Left ventricle myocardium superior (tissue), 1 donor: ENCODE results near the gene WNK2. TPM values are rescaled to one million over a fixed set of nuclear protein-coding genes. Genes with fewer than 3 reads are reported as not detected.
"Not testable (repeated sequence)": the region's sequence is repeated elsewhere in the genome, so short reads cannot be mapped to it uniquely, and the experiment has no call there.

Experiments used
- ATAC-seq: fragments of 200-7000 bp; cut with Tn5 transposase; one replicate; pipeline ENCODE4 v1.9.1; 2020; ENCODE audit warnings: mild to moderate bottlenecking, moderate library complexity
- DNase-seq: peaks from one replicate; pipeline ENCODE4 v3.0.0-alpha.2; 2020
- intact Hi-C: fragments of 100-400 bp; cut with micrococcal nuclease; formaldehyde crosslinking; loops from one replicate; pipeline ENCODE4 v1.11.0; 2022
- total RNA-seq: library from RNA; stranded (reverse); fragmentation: NEBNext Ultra II Directional; extraction: Animal tissue kit (Norgen Biotek cat#: 25700); gene quantifications from one replicate; pipeline ENCODE4 v1.2.1, GENCODE V29; 2021
- donor health status: DM: no; HTN: yes; CAD: no; lungs with severe emphysema.

Gene WNK2
- total RNA-seq, 1 donor from 2014 or later = 250 TPM

DNA sequence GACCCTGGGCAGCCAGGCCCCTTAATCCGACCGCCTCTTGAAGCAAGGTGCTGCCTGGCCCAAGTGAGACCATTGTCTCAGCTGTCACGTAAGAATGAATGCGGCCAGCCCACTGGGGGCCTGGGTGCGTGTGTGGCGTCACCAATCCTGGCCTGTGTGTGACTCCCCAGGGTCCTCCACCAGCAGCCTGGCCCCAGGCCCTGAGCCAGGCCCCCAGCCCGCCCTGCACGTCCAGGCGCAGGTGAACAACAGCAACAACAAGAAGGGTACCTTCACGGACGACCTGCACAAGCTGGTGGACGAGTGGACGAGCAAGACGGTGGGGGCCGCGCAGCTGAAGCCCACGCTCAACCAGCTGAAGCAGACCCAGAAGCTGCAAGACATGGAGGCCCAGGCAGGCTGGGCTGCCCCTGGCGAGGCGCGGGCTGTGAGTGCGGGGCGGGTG lies 124.2 kb downstream of the WNK2 start:
- ATAC-seq (no peak), DNase-seq (no peak)

GRCh38 chr9:93308676-93309075 lies 124.7 kb downstream of the WNK2 start:
- intact Hi-C loops = no loop called here
- ATAC-seq = no peak
- no peak for DNase-seq

More for the DNA sequence above, 124.2 kb downstream of the WNK2 start:
- intact Hi-C loops = no loop called here

DNA sequence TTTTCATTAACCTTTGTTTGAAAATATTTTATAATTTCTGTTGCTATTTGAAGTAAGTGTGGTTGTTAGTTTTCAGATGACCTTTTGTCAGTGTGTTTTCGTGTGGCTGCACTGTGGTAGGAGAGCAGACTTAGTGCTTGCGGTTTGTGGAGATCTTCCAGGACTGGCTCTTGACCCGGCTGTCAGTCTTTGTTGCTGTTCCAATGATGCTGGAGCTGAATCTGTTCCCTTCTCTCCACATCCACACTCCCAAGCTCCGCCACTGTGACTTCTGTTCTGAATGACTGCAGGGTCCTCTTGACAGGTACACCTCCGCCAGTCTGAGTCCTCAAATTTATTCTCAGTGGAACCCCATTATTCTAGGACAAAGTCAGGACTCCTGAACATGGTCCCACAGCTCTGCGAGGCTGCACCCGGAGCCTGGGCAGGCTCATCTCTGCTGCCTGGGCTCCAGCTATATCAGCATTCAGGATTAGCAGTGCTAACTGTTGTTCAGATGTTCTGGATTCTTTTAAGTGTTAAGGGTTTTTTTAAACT lies 126.0 kb downstream of the WNK2 start:
- intact Hi-C loops = no loop called here
- DNase-seq (no peak), ATAC-seq (no peak)

- no peak for DNase-seq
- ATAC-seq = no peak
These were observed 131.2 kb downstream of the WNK2 start for GRCh38 chr9:93315118-93315517.

GRCh38 chr9:93315960-93316359 lies 132.0 kb downstream of the WNK2 start:
- intact Hi-C loops = no loop called here
- DNase-seq (no peak), ATAC-seq (no peak)

More at GRCh38 chr9:93315118-93315517, 131.2 kb downstream of the WNK2 start:
- intact Hi-C loops = no loop called here

DNA sequence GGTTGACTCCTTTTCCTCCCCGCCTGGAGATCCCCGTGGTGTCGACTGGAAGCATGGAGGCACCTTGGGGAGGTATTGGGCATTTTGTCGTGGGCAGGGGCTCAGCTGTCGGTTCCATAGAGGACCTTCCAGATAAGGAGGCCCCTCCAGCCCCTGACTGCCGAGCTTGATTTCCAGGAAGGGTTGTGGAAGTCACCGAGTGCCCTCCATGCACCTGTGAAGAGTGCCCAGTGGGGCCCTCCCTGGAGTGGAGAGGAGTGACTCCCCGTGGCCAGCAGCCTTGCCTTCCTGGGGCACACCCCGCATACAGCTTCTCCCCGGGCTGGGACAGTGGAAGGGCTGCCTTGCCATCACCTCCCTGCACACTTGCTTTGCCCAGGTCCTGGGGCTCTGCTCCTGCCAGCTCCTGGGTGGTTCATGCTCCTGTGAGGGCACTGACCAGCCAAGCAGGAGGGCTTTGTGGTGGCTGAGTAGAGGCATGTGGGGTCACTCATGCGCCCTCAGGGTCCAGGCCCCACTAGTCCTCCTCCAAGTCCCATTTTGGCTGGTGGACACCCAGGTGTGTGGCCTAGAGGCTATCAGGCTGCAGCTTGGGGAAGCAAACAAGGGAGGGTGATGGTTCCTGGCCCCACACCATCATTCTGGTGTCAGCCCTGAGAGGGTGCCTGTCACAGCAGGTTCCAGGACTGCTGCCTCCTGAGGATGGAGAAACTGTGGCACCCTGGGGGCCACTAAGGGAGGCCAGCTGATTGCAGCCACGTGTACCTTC lies 133.0 kb downstream of the WNK2 start:
- DNase-seq (no peak), ATAC-seq (no peak)
- intact Hi-C loops = no loop called here

- DNase-seq (no peak), ATAC-seq (no peak)
- intact Hi-C loops = no loop called here
These were observed 133.7 kb downstream of the WNK2 start for GRCh38 chr9:93317495-93318094.

- intact Hi-C loops = no loop called here
- no peak for ATAC-seq
- no peak for DNase-seq
These were observed 134.5 kb downstream of the WNK2 start for GRCh38 chr9:93318480-93318879.

GRCh38 chr9:93319301-93319991 lies 135.5 kb downstream of the WNK2 start:
- ATAC-seq (no peak), DNase-seq (no peak)
- intact Hi-C loops = no loop called here

DNA sequence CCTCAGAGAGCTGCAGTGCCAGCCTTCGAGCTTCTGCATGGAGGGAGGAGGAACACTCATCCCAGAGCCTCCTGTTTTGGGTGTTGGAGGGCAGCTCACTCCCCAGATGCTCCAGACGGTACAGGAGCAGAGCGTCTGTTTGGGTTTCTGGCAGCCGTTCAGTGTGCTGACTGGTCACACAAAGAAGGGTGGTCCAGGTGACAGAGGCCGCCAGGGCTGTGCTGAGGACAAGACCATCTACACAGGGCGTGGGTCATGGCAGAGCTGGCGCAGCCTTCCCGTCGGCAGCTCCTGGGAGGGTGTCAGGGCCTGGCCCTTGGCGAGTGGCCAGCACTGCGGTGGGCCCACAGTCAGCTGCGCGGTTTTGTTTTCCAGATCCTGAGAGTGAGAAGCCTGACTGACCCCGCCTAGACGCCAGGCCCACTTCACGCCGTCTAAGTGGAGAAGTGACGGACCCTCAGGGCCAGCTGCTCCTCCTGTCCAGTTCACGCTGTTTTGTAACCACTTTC lies 136.1 kb downstream of the WNK2 start:
- DNase-seq = no peak
- peak; percentile 15 for ATAC-seq
- intact Hi-C loops = no loop called here

DNA sequence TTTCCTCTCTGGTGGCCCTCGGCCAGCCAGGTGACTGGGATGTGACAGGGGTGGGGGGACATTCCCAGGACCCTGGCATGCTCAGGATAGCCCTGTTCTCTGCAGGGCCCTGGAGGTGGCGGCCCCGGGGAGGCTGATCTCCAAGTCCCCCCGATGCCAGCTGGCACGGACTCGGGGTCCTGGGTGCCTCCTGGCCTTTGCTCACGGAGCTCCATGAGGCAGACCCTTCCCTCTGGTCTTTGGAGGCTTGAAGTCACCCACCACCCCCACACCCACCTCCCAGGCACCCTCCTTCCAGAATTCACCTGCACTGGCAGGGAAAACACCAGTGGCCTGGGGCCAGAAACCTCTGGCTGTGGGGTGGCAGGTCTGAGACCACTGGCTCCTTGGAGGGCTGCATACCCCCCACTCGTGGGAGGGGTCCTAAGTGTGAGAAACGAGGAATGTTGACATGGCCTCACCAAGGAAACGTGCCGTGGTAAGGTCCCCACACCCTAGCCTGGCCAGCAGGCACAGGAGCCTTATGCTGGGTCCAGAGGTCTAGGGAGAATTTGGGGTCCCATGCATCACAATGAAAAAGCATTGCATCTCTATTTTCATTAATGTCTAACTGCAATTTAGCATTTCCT lies 136.8 kb downstream of the WNK2 start:
- intact Hi-C loops = no loop called here
- ATAC-seq (peak; percentile 13), DNase-seq (no peak)

GRCh38 chr9:93321220-93321610 lies 137.3 kb downstream of the WNK2 start:
- intact Hi-C loops = no loop called here
- no peak for ATAC-seq

DNA sequence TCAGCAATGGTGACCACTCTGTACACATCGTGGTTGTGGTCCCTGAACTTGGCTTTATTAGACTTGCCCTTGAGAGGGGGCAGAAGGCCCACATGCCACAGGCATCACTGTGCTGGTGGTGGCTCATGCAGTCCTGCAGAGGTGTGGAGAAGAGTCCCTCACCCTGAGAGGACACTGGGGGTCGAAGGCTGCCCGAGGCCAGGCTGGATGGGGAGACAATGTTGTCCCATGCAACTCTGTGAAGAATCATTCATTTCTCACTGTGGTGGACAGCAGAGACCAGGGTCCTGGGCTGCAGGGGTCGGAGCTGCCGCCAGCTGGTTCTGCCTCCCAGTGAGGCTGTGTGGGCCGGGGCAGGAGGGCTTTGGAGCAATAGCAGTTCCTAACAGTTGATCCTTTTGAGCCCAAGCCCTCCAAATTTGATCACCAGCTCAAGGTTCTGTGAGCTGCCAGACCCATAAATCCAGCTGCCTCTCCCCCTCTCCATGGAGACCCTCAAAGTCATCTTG lies 139.6 kb downstream of the WNK2 start:
- intact Hi-C loops, DNase-seq, ATAC-seq: not testable (repeated sequence)

More at GRCh38 chr9:93321220-93321610, 137.3 kb downstream of the WNK2 start:
- DNase-seq = no peak

- DNase-seq (no peak), ATAC-seq (no peak)
- intact Hi-C loops = no loop called here
These were observed 140.4 kb downstream of the WNK2 start for GRCh38 chr9:93324191-93324834.

DNA sequence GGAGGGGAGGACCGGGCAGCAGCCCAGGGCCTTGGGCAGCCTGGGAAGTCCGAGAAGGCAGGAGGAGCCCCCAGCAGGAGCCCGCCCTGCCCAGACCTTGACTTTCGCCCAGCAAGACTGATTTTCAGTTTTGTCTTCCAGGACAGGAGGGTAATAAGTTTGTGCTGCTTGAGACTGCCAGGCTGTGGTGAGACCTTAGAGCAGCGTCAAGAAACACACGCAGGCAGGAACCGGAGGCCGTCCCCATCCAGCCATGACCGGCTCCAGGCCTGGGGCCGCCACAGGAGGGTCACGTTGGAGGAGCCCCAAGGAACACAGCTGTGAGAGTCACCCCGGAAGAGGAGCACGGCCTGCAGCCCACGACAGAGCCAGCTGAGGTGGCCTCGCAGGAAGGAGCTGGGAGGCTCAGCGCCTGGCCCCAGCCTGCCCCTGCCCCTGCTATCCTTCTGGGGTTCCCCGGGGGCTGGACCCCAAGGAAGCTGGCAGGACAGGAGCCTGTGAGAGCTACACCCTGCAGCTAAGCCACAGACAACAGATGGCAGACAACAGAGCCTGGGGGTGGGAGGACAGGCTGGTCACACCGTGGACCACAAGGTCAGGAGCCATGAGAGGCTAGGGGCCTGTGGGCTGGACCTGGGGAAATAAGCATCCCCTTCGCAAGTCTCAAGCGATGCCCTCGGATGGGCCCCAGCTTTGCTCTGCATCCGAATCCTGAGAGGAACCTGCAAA lies 141.5 kb downstream of the WNK2 start:
- DNase-seq = no peak
- no peak for ATAC-seq
- intact Hi-C loops = no loop called here

DNA sequence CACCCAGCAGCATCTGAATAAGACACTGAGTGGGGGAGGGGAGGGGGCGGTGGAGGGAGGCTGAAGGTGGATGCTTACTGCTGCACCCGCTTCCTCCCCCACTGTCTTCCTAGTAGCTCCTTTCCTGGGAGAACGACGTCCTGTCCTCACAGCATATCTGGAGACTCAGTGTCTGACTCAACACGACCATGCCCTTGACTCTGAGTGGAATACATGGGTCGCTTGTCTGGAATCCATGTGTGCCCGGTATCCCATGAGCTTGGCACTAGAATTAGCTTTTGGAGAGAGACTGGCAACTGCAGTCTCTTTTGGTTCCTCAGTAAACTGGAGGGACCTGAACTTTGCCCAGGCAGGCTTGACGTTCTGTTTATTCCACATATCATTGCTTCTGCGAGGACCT lies 142.1 kb downstream of the WNK2 start:
- intact Hi-C loops = no loop called here
- ATAC-seq = peak; percentile 71
- no peak for DNase-seq

- intact Hi-C loops = no loop called here
- ATAC-seq (no peak), DNase-seq (no peak)
These were observed 142.7 kb downstream of the WNK2 start for GRCh38 chr9:93326654-93327053.
